ENCODE data around the gene THOC1.

DNA sequence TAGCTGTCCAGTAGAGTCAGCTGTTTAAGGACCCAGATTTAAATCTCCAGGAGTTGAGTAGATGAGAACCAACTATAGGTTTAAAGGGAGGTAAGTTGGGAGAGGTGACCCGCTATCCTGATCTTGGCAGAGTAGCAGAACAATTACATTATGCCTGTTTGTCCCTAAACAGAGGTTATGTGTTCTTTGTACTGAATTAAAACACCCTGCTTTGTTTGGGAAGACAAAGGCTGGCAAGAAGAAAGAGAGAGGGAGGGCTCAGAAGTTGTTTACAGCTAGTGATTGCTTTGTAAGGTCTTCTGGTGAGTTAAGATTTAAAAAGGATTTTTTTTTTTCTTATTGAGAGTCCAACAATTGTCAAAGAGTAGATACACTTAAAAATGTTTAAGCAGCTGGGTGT, 72.2 kb downstream of the THOC1 start:
- TF ChIP-seq, protein P1, sequence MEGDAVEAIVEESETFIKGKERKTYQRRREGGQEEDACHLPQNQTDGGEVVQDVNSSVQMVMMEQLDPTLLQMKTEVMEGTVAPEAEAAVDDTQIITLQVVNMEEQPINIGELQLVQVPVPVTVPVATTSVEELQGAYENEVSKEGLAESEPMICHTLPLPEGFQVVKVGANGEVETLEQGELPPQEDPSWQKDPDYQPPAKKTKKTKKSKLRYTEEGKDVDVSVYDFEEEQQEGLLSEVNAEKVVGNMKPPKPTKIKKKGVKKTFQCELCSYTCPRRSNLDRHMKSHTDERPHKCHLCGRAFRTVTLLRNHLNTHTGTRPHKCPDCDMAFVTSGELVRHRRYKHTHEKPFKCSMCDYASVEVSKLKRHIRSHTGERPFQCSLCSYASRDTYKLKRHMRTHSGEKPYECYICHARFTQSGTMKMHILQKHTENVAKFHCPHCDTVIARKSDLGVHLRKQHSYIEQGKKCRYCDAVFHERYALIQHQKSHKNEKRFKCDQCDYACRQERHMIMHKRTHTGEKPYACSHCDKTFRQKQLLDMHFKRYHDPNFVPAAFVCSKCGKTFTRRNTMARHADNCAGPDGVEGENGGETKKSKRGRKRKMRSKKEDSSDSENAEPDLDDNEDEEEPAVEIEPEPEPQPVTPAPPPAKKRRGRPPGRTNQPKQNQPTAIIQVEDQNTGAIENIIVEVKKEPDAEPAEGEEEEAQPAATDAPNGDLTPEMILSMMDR (conservative IDR thresholded peaks at IDR 0.05 in 1 of 2, IDR thresholded peaks at IDR 0.05 in 1 of 2; ENCODE audit: extremely low read depth in 1 of 2, insufficient read depth in 1 of 2, low read depth in 1 of 2, low read length in 2 of 2), result no peak
- no peak for TF ChIP-seq EZH2 (IDR thresholded peaks at IDR 0.05; ENCODE audit: borderline replicate concordance, low read length)

All from mammary epithelial cell (primary cell).